NCI-H2171 treated with DMSO at 0.1 percent for 48 hours (cell line): ENCODE results near the gene KRT32.

Source experiments
- DNase-seq: peaks from one replicate; lab custom pipeline; 2025; lab: John Stamatoyannopoulos, UW

Gene KRT32

DNA sequence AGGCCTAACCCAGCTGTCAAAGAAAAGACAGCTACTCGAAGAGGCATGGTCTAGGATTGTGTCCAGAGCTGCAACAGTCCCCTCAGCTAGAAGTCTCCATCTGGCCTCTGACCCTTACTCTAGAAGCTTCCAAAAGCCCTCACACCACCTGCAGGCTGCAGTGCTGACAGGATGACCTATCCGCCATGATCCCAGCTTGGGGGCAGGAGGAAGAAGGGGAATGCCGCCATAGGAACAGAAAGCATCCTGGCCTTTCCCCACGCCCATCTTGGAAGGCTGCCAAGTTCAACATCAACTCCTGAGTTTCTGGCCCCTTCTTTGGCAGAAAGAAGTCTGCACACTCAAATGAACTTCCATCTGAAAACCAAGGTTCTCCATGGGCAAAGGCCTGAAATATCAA lies 25.6 kb upstream of the KRT32 start:
- peak; percentile 27 for DNase-seq

DNA sequence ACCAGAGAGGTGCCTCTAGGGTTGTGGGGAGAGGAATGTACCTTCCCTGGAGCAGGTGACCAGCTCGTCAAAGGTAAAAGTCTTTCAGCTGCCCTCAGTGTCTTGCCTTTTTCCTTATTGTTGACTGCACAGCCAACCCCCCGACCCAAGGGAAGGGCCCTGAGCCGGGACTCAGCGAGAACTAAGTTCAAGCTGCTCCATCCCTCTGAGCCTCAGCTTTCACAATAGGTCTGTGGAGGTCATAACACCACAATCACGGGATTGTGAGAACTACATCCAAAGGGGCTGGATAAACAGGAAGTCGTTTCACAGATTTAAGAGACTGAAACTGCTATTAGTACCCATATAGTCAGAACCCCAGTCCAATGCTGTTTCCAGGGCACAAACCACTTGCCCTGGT lies 25.2 kb upstream of the KRT32 start:
- no peak for DNase-seq

DNA sequence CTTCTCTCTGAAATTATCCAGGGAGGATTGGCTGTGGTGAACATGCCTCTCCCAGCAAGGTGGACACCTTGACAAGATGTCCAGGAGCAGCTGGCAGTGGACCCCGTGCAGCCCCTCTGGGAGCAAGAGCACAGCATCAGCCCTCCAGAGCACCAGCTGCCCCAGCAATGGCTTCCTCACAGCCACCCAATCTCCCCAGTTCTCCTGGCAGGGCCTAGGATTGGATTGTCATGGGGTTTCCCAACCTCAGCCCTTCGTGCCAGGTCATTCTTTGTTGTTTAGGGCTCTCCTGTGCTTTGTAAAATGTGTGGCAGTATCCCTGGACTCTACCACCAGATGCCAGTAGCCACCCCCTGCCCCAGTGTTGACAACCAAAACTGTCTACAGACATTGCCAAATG lies 24.3 kb upstream of the KRT32 start:
- DNase-seq = no peak

DNA sequence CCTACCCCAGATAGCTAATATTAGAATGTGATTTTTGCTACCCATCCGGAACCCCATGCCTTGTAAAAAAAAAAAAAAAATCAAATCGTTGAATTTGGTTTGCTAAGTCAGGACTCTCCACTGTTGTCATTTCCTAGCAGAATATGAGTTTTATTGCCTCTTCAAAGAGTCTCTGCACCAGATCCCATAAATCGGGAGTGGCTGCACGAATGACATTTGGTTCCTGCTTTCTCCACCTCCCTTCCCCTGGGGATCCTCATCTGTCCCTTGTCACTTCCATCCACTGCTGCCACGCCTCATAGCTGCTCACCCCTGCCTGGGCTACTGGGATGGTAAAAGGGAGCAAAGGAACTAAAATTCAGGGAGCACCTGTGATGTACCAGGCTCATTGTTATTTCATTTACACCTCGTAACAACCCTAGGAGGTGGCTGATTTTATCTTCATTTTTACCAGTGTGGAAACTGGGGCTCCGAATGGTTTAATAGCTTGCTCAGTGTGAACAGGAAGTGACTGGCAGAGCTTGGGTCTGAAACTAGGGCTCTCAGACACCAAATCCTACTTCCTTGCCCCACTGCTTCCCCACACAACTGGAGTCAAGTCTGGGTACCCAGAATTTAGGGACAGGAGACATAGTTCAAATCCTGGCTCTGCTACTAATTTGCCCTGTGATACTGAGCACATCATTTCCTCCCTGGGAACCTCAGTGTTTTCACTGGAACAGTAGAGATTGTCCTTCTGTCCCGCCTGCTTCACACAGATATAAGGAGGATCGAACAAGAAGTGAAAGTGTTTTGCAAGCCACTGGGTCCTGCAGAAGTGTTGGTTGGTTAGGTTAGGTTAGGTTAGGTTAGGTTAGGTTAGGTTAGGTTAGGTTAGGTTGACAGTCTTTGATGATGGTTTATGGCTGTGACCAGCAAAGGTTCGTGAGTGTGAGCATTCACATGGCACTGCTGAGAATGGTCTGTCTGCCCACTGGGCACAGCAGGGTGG lies 23.1 kb upstream of the KRT32 start:
- DNase-seq = no peak

DNA sequence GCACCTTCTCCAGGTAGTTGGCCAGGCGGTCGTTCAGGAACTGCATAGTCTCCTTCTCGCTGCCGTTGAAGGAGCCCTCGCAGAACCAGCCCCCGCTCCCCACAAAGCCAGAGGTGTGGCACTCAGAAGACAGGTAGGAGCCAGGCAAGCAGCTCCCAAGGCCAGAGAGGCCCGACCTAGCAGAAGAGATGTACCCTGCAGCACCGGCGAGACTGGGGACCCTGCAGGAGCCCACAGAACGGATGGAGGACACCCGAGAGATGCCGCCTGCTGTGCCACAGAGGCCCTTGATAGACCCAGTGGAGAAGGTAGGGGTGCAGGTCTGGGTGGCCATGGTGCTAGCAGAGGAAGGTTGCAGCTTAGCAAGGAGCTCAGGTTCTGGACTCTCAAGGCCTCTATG lies 22.3 kb upstream of the KRT32 start, which contains the start of gene KRT36:
KRT36 (minus strand) TSS at position 380 of the 400 bp plus-strand sequence; CDS start at position 334, 46 bp downstream.
- no peak for DNase-seq

DNA sequence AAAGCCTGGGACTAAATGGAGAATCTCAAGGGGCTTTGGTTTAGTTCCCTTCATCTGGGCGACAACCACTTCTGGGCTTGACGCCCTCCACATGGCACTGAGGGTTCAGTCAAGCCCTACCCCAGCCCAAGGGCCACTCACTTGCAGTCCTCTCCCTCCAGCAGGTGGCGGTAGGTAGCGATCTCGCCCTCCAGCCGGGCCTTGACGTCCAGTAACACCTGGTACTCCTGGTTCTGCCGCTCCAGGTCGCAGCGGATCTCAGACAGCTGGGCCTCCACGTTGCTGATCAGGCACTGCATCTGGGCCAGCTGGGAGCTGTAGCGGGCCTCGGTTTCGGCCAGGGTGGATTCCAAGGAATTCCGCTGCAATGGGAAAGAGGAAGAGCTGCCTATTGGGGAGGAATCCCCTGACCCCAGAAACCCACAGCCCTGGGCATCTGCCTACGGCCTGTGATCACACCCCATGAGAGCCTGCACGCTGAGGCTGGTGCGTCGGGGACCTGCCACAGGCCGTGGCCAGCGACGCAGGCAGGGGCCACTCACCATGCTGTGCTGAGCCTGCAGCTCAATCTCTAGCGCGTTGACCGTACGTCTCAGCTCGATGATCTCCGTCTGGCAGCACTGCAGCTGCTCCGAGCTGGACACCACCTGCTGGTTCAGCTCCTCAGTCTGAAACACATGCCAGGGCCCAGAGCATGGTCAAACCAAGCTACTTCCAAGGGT lies 19.8 kb upstream of the KRT32 start:
- no peak for DNase-seq

DNA sequence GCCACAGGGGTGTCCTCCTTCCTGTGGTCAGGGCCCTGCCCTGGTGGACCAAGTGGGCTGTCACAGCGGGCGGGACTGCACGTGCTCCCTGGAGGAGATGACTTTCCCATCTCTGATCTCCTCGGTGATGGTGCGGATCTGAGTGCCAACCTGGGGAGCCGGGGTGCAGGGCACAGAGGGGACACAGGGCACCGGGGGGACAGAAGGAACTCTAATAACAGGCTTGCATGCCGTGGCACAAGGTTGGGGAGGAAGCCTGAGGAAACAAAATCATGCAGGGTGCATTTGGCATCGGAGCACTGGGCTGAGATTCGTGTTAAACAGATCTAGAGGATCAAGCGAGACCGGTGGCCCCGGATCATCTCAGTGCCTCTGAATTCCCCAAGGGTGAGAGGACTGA lies 19.1 kb upstream of the KRT32 start:
- no peak for DNase-seq

DNA sequence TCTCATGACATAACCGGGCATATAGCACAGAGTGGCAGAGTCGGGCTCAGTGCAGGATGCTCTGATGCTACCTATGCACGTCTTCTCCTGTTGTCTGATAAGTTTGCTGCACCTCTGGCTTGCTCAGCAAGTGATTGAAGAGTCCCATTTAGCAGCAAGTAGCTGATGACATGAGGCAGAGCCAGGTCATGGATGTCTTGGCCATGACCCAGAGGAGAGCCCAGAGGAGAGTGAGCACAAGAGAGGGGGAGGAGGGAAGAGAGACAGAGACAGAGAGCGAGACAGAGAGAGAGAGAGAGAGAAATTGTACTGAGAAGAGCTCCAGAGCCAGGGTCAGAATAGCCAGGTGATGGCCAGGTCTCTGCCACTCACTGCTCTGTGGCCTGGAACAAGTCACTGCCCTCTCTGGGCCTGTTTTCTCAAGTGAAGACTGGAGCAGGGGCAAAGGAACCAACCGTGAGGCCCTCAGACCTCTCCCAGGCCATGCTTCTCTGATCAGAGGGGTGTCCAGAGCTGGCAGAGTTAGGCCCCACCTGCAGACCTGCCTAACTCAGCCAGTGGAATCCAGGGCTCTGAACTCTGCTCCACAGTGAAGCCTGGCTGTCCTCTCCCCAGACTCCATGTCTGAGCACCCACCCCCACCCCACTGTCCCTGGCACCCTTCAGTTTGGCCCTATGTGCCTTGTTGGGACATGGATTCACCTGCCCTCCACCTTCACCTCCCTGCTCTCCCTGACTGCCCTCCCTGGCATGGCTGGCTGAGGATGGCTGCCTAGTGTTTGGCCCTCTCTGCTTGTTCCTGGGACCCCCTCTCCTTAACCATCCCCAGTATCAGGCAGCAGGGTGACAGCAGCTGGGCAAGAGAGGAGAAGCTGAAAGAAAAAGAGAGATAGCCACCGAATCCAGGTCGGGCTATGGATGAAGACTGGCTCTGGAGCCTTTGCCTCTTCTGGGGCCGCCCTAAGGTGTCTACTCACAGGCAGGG lies 18.0 kb upstream of the KRT32 start:
- DNase-seq = no peak

DNA sequence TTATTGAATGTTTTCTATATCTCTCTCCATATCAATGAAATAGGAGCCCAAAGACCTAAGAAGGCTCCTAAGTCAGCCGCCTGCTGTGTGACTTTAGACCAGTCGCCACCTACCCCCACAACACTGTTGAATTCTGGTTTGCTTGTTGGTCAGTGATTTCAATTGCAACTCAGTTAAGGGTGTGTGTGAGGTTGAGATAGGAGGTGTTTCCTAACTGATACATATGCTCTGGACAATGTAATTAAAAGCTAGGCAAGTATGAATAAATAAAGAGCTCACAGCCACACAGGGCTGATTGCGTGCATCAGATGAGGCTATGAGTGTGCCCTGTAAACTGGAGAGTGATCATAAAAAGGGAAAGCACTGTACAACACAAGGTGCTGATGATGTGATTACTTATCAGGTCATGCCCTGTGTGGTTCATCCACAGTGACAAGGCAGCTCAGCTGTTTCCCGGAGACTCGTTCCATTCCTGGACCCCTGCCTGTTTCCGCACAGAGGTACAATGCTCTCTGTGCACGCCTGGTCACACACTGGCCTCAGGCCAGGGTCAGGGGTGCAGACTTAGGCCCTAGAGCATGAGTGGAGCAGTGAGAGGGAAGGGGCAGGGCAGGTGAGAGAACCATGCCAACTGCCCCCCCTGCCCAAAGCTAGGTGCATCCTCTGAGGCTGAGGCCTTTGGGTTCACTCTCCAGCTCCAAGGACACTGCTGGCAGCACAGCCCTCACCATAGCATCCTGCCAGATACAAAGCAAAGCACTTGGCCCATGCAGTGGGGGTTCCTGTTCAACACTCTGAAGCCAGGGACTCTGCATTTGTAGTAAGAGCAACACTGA lies 17.0 kb upstream of the KRT32 start:
- no peak for DNase-seq

DNA sequence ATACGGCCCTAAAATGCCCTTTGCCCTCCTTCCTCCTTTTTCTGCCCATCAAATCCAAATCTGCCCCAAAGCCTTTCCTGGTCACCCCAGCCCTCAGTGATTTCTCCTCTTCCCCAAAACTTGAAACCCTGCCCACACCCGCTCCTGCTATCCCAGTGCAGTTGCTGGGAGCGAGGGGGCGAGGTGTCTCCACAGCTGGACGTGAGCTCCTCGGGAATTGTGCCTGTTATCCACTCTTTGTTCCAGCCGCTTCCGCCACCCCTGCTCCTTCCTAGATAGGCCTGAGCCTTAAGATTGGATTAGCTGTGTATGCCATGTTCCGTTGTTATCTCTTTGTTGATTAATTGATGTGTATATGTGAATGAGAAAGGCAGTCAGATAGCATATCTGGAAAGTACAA lies 16.3 kb upstream of the KRT32 start:
- DNase-seq = no peak

DNA sequence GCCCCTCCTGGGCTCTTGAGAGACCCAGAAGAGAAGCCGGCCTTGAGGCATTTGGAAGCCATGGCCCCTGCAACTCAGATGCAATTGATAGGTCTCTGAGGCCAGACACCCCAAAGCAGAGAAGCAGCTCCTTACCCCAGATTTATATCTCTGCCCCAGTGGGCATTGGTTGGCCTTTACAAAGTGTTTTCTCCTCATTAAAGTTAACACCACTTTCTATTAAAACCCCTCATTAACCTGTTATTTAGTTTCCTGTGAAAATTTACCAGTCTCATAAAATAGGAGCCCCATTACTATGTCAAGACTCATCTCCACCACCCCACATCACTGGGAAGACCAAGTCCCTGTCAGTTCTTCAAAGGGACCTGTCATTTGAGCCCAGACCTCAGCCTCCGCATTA lies 13.8 kb upstream of the KRT32 start, which contains the start of gene KRT35:
KRT35 (minus strand) TSS at position 116 of the 400 bp plus-strand sequence; CDS start at position 62, 54 bp downstream.
- no peak for DNase-seq

DNA sequence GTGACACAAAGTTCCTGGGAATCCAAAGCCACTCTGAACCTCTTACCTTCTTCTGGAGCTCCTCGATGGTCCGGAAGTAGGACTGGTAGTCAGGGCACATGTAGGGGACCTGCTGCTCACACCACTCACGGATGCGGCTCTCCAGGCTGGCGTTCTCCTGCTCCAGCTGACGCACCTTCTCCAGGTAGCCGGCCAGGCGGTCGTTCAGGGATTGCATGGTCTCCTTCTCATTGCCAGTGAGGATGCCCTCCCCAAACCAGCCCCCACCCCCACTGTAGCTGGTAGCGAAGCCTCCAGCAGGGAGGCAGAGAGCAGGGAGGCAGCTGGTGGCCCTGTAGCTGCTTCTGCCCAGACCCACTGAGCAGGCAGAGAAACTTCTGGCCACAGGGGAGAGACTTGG lies 13.4 kb upstream of the KRT32 start:
- no peak for DNase-seq

DNA sequence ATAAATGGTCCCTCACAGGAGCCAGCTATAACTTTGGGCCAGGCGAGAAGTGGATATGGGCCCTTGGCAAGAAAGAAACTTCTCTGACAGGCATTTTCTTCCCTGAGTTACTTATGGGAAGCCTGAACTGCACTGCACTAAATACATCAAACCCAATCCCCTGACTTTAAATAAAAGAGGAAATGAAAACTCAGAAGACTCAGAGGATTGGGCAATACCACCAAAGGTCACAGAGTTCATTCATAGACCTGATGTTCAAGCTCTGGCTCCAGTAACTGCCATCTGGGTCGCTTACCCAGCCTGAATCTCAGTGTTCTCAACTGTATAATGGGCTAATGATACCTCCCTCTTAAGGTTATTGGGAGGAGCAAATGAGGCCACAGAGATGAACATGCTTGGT lies 12.9 kb upstream of the KRT32 start:
- DNase-seq = no peak

DNA sequence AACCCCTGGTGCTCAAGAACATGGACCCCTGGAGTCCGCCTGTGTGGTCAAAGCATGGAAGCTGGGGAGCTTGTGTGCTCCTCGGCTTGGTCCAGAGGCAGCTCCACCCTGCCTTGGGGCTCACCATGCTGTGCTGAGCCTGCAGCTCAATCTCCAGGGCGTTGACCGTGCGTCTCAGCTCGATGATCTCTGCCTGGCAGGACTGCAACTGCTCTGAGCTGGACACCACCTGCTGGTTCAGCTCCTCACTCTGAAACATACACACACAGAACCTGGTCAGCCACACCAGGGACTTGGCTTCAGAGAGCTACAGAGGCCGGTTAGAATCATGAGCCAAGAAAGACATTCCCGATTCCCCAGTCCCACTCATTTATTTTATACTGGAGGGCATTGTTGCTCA lies 11.1 kb upstream of the KRT32 start:
- DNase-seq = no peak

DNA sequence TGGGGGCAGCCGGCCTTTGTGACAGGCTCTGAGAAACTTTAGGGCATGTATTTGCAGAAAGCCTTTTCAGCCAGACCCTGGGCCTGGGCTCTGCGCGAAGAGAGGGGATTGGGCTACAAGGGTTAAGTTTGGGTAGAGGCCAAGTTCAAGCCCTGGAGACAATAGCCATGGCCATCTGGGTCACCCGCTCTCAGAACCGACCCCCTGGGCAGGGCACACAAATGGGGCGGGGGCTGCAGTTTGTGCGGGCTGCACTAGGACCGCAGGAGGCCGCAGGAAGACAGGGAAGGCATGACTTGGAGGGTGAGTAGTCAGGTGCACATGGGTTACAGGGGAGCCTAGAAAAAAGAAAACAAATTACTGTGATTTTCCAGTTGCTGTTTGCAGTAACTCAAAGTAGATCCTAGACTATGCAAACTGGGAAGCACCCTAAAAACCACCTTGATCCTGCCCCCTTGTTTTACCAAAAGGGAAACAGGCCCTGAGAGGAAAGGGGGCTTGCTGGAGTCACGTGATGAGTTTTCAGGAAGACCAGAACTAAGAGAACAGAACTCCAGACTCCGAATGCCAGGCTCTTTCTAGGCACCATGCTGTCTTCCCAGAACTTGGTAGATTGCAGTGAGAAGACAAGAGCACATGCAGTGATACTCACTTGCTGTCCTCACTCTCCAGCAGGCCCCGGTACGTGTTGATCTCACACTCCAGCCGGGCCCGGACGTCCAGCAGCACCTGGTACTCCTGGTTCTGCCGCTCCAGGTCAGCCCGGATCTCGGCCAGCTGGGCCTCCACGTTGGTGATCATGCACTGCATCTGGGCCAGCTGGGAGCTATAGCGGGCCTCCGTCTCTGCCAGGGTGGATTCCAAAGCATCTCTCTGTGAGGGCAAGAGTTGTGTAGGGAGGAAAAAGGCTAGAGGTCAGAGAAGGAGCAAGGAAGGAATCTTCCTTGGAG lies 10.0 kb upstream of the KRT32 start:
- DNase-seq = no peak

DNA sequence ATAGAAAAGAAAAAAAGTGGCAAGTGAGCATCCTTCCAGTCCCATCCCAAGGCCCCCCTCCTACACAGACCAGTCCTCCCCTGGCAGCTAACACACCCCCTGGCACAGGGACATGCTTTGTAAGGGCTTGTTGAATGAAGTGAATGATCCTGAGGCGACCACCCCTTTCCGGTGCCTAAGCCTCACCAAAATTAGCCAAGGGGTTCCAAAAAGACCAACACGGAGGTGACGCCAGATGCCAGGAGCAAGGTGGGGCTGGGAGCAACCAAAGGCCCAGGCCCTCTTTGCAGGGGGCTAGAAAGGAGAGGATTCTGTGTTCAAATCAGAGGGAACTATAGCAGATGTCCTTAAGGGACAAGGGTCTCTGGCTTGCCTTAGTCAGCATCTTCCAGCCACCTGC lies 8.2 kb upstream of the KRT32 start:
- no peak for DNase-seq

DNA sequence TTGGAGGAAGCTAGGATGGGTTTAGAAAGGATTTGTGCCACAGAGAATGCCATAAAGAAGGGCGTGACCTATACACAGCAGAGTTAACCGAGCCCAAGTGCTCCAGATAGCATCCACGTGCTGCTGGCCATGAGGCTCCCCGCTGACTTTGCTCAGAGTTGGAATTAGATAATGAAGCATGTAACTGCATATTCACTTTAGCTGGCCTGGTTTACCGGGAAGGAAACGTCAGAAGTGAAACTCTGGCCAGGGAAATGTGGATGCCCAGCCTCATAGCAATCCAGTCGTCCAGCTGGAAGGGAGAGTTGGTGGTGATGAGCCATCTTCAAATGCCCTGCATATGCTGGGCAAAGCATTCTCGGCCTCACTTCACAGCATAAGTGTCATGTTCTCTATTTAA lies 7.7 kb upstream of the KRT32 start:
- DNase-seq = no peak

DNA sequence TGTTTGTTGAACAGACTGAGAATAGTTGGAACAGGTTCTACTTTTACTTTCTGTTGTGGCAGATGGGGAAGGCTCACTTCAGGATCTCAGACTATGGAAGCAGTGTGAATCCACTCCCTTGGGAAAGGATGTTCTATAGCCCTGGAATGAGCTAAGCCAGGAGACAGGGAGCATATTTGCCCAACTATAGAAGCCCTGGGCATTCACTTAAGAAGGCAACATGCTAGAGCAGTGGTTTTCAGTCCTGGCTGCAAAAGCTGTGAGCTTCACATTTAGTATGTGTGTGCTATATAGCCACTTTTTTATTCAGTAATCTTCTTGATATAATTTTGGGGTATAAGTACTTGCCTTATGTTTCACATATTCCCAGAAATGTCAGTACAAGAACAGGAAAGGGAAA lies 1.2 kb upstream of the KRT32 start:
- no peak for DNase-seq

DNA sequence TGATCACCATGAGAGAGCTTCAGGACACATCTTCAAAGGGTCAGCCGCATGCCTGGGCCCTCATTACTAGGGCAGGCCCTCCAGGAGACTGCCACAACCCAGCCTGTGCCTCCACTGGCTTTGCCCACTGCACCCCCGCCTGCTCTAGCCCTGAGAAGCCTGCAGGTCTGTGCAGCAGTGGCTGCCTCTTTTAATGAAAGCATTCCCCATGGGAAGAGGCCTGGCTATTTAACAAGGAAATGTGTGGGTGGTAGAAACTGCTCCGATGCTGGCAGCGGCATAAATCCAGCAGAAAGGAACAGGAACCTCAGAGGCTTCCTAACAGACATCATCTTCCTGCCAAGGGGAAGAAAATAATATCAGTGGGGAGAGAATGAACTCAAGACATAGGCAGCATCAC lies 375 bp upstream of the KRT32 start:
- no peak for DNase-seq

DNA sequence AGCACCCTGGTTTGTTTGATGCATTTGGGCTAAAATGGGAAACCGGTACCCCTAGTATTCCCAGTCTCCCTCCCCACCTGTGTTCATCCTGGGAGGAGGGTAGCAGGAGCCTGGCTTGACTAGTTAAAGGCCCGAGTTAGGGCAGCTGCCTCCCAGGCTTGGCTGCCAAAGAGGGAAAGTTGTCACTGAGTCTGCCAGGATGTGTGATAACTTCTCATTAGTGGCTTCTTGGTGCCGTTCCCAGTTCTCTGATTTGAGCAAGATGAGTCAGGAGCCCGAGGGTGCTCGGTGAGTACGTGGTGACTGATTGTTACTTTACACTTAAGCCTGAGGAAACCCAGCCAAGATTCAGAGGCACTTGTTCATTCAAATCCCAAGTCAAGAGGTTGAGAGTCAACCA lies 2.5 kb downstream of the KRT32 start:
- DNase-seq = no peak
